ENCODE data around the gene HMG20A.

- no peak for TF ChIP-seq ZFP30 (CRISPR knock-in tag; IDR thresholded peaks at IDR 0.05)
- TF ChIP-seq ZFP3 (CRISPR knock-in tag; IDR thresholded peaks at IDR 0.05): no peak
- TF ChIP-seq PATZ1 (CRISPR knock-in tag; IDR thresholded peaks at IDR 0.05; ENCODE audit: borderline replicate concordance): no peak
- TF ChIP-seq ARNTL (CRISPR knock-in tag; IDR thresholded peaks at IDR 0.05; ENCODE audit: borderline replicate concordance, low read depth): no peak
Observed at GRCh38 chr15:77415450-77416147, 5.1 kb upstream of the HMG20A start.

All from SK-N-SH treated with all-trans-retinoic acid at 6 μM for 48 hours (cell line).